GM18870 (cell line): ENCODE data around the gene PTTG1.

ENCODE experiments used
- ATAC-seq: cut with Tn5 transposase; IDR thresholded peaks from one replicate; pipeline ENCODE4 v1.9.1; 2021; ENCODE audit warnings: moderate library complexity; ENCODE audit not compliant: unreplicated experiment

PTTG1 gene

DNA sequence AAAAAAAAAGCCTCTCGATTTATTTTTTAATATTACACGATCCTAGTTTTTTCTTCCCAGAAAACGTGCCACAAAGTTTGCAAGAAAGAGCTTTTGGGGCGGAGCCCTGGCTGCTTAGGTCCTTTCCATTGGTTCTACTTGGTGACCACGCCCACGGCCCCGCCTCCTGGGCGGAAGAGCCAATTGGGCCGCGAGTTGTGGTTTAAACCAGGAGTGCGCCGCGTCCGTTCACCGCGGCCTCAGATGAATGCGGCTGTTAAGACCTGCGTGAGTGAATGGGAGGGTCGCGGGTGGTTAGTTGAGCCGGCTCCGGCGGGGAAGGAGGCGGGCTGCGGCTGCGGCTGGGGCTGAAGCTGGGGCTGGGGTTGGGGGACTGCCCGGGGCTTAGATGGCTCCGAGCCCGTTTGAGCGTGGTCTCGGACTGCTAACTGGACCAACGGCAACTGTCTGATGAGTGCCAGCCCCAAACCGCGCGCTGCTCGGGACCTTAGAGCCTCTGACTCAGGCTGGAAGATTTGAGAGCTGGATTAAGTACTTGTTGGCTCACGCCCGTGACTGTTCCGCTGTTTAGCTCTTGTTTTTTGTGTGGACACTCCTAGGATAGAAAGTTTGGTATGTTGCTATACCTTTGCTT lies at the start of gene PTTG1:
Gene PTTG1 (plus strand): TSS at position 231 of the 634 bp plus-strand sequence. CDS start 458 bp downstream, outside the sequence.
- peak; percentile 48 for ATAC-seq

DNA sequence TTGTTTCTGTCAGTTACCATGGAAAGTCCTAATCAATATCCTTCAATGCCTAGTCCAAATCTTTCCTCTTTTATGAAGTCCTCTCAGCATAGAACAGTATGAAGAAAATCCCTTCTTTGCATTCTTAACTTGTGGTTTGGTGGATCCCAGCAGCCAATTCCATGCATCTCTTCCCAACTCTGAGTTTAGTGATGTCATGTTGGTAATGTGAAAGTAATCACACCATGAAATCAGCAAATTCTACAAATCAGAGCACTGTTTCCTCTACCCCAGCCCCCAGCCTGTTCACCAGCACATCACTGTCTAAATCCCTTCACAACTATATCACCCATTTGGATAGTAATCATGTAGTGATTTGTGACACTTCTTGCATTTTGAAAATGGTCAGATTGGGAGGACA lies 46.5 kb upstream of the PTTG1 start:
- ATAC-seq = no peak

DNA sequence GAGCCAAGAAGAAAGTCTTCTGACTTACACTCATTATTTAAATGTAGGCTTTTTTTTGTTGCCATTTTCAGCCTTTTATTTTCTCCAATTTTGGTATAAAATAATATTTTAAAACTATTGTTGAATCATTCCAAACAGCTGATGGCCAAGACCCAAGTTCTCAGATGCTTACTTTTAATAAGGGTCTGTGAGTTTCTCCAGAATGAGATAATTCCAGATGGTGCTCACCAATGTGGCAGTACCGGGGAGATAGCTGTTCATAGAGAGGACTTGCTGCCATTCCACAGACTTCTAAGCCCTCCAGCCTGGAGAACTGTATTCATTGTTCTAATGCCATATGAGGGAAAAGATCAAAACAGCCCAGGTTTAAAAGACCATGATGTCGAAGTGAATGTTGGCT lies 46.0 kb upstream of the PTTG1 start:
- no peak for ATAC-seq

GRCh38 chr5:160376416-160376815 lies 45.2 kb upstream of the PTTG1 start:
- ATAC-seq = no peak

GRCh38 chr5:160377651-160378050 lies 44.0 kb upstream of the PTTG1 start:
- ATAC-seq = no peak

DNA sequence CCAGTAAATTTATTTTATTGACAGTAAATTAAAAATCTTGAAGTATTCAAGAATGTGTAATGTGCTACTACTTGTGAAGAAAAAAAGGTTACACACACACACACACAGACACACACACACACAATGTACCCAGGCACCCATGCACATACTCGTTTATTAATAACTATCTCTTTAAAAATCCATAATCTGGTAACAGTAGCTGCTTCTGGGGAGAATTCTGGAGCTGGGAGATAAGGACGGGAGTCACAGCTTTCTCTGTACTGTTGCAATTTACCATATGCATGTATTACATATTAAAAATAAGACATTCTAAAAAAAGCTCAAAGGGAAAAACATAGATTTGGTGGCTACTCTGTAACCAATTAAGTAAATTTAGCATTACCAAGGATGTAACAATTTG lies 43.3 kb upstream of the PTTG1 start:
- no peak for ATAC-seq

GRCh38 chr5:160379511-160379910 lies 42.1 kb upstream of the PTTG1 start:
- no peak for ATAC-seq

DNA sequence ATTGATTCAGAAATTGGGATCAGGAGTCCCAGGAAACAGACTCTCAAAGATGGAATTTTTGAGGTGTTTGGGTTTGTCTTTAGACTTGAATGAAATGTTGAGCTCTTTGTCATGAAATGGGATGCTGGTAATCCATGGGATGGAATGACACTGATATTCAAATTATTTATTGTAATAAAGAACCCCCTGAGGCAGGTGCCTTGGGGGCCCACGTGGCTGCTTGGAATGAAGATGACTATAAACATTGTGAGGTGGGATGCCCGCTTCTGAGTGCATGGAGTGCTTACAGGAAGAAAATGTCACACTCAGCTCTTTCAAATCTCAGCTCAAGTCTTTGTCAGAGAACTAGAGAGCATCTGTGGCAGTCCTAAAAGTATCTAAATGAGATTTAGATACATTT lies 41.6 kb upstream of the PTTG1 start:
- no peak for ATAC-seq

- ATAC-seq = no peak
Measured at GRCh38 chr5:160382346-160382745, 39.3 kb upstream of the PTTG1 start.

GRCh38 chr5:160384681-160385080 lies 37.0 kb upstream of the PTTG1 start:
- no peak for ATAC-seq

GRCh38 chr5:160385496-160385895 lies 36.2 kb upstream of the PTTG1 start:
- no peak for ATAC-seq

GRCh38 chr5:160387445-160387844 lies 34.2 kb upstream of the PTTG1 start:
- ATAC-seq = no peak

DNA sequence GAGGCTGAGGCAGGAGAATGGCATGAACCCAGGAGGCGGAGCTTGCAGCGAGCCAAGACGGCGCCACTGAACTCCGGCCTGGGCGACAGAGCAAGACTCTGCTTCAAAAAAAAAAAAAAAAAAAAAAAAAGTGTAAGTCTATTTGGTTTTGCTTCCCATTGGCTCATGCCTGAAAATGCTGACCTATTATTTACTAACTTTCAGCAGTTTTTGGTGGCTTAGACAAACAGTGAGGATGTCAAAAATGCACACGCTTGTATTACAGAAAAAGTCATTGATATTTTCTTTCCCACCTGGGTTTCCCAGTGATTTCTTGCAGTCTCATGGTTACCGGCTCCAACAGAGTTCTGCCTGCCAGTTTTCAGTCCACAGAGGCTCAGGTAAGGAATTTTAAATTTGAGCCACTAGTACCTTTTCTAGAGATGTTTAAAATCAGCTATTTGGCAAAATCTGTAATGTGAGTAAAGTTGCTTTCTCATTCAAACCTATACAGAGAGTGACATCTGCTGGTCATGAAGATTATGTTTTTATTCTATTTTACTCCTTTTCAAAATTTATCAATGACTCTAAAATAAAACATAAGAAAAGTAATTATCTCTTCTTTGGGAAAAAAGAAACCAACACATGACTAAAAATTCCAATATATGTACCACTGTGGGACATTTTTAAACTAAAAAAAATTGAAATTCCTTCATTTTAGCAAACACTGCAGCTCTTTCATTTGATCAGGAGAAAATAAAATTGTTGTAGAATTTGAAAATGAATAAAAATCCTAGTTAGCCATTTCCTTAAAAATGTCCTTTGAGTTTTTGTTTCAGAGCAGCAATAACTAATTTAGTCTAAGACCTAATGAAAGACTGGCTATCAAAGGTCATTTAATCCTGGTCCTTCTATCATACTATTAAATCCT lies 30.6 kb upstream of the PTTG1 start:
- ATAC-seq = no peak

DNA sequence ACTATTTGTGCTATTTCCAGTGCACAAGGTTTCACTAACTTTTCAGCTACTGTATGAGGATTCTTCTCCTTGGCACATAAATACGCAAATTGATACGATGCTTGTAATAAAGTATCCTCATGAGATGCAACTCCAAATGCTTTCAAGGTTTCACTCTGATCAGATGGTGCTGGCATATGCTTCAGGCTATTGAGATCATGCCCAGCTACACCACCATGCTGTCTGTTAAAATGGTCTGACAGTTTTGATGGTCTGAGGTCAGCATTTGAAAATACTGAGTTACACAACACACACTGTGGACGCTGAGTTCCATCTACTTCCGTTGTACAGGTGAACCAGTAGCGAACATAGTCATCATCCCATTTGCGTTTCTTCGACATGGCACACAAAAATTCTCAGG lies 26.5 kb upstream of the PTTG1 start:
- no peak for ATAC-seq

- no peak for ATAC-seq
Measured at GRCh38 chr5:160397492-160397891, 24.2 kb upstream of the PTTG1 start.

DNA sequence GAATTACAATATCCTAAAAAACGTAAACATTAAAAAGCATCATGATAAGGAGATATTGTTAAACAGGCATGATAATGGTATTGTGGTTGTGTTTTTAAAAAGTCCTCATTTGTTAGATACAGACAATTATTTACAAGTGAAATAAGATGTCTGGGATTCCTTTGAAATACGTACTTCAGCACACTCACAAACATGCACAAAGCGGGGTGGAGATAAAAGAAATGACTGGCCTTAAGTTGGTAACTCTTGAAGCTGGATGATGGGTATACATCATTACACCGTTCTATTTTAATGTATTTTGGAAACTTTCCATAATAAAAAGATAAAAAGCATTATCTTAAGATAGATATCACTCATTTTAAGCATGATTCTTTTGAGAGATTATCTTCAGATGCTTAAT lies 22.8 kb upstream of the PTTG1 start:
- ATAC-seq = no peak

GRCh38 chr5:160399402-160400353 lies 22.0 kb upstream of the PTTG1 start, which contains the start of gene FAM200C:
Gene FAM200C (minus strand): TSS chr5:160400054. CDS start chr5:160395490, 4,564 bp downstream.
- peak; percentile 73 for ATAC-seq

DNA sequence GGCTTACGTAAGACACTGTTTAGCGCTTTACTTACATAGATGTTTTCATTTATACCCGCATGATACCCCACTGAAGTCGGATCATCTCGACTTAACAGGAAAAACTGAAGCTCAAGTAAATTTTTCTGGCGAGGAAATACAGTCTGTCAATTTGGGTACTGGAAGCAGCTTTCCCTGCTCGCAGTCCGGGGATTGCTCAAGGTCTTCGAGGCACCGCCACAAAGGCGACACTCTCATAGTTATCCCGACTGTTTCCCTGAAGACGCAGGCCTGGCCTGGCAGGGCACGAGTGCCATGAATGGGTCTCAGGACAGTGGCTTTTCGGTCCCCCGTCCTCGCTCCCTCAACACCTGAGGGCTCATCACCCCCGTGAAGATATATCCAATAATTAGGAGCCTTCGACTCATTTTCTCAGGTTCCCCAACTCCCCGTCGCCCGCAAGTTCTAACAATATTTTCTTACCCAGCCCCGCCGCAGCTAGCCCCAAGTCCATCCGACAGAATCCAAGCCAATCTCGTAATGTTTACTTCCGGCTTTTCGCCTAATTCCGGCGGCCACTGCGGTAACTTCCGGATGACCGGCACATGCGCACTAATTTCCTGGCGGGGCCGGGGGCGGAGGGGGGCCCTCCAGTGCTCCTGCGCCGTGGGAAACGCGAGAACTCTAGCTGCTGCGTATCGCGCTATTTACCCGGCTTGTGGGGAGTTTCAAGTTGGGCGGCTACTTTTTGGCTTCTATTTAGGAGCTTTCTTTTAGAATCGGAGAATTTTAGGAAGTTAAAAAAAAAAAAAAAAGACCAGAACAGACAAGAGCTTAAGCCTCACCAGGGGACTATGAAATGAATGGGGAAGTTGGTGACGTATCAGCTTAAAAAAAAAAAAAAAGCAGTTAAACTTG lies 2.8 kb upstream of the PTTG1 start, which contains the start of gene SLU7:
Gene SLU7 (minus strand): TSS at position 521 of the 897 bp plus-strand sequence. CDS start 3,787 bp downstream, outside the sequence.
- peak; percentile 70 for ATAC-seq

DNA sequence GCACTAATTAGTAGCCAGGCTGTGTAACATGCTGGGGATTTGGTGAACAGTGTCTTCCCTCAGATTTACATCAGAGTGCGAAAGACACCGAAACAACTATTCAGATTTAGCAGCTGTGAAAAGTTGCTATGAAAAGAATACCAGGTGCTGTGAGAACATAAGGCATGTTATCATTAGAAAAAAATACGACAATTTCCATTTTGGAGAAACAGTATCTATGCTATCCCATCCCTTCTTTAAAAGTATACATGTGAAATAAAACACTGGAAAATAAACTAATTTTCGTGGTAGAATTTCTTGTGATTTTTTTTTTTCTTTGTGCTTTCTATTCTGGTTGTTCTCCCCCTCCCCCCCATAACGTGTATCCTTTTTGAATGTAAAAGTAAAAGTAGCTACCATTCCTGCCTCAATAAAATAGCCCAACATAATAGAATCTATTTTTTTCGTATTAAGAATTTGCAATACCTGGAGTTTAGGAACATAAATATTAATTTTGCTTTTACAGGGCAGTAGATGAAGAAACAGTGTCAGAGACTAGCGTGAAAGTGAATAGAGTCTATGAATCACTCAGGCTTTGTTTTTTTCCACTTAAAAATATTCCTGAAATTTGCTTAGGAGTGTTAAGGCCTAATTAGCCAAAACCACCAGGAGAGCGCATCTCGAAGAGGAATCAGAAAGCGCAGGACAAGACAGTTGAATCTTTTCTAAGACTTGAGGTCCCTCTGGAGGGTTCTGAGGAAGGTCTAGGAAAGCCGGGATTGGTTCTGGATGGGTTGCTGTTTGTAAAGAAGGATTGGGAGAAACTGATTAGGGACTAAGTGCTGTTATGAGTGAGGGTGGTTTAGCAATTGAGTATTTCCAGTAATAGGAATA lies 2.0 kb upstream of the PTTG1 start:
- ATAC-seq = peak; percentile 51
